GM12872 (cell line): Measurements from ENCODE around the gene H6PD.

ENCODE experiments used
- TF ChIP-seq, protein P1 (sequence below): IDR thresholded peaks from 3 replicates; pipeline ENCODE4 v1.5.1; 2011; ENCODE audit warnings: low read depth, mild to moderate bottlenecking, low read length, moderate library complexity; ENCODE audit not compliant: insufficient read depth

Gene H6PD

DNA sequence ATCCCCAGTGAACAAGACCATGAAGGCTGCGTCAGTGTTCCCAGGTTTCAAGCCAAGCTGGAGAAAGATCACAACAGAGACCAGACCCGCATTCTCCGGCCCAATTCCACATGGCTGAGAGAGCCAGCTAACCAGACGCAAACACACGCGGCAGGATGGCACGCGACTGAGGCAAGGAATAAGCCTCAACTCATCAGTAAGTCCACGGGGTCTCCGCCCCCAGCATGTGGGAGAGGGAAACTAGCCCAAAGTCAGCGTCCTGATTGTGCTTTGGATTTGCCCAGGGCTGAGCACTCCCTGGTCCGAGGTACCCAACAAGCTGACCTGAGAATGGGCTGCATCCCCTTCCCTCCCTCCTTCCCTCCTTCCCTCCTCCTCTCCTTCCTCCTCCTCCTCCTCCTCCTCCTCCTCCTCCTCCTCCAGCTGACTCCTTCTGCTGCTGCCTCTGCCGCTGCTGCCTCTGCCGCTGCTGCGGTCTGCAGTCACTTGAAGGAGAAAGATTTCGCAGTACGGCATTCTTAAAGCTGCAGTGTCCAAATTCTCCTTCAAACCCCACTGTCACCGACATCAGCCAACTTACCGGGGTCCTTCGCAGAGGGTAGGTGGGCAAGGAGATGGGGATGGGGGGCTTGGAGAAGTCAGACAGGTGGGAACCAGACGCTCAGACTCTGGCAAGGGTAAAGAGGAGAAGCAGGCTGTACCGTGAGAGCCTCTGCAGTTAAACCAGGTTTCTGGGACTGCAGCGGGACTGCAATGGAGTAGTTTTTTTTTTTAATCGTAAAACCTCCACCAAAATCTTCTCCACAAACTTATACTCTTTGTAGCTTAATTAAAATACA is 33.0 kb upstream of the H6PD start:
- TF ChIP-seq, protein P1, sequence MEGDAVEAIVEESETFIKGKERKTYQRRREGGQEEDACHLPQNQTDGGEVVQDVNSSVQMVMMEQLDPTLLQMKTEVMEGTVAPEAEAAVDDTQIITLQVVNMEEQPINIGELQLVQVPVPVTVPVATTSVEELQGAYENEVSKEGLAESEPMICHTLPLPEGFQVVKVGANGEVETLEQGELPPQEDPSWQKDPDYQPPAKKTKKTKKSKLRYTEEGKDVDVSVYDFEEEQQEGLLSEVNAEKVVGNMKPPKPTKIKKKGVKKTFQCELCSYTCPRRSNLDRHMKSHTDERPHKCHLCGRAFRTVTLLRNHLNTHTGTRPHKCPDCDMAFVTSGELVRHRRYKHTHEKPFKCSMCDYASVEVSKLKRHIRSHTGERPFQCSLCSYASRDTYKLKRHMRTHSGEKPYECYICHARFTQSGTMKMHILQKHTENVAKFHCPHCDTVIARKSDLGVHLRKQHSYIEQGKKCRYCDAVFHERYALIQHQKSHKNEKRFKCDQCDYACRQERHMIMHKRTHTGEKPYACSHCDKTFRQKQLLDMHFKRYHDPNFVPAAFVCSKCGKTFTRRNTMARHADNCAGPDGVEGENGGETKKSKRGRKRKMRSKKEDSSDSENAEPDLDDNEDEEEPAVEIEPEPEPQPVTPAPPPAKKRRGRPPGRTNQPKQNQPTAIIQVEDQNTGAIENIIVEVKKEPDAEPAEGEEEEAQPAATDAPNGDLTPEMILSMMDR: no peak

DNA sequence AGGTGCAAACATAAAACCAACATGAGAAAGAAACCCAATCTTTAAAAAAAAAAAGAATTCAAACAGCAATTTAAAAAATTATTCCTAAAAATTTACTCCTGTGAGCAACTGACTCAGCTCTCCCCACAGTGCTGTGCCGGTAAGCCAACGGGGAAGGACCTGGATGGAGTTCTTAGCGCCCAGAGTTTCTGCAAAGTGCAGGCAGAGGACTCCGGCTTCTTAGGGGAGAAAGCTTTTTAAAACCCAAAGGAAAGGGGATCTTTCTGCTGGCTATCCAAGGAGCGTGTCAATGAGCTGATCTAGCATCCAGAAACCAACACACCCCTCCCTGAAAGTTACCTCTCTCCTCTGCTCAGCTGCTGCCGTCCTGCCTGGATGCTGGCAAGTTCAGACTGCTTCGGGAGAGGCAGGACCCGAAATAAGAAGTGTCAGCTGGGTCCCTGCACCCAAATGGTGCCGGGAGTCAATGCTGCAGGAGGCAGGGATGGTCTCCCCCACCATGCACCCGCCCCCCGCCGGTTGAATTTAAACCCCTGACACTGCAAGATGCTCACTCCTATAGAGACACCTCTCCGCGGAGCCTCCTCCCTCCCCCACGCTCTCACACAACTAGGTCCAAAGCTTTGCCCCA is 32.2 kb upstream of the H6PD start:
- TF ChIP-seq, protein P1: no peak

DNA sequence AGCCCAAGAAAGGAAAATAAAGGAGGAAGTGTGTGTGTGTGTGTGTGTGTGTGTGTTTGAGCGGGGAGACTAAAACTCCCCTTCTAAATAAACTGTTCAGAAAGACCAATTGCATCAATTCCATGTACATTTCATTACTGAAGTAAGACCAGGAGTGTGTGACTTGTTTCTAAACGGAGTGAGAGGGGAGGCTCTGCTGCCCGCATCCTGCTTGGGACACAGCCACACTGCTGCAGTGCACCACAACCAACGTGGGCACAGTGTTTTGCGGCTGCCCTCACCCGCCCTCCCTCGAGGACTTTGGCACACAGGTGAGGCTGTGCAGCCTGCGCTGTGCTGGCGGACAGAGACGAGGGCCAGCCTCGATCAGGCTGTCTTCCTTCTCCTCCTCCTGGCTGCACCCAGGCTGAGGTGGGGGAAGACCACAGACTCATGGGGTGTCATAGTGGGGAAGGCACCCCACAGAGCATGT is 31.0 kb upstream of the H6PD start:
- TF ChIP-seq, protein P1: no peak

DNA sequence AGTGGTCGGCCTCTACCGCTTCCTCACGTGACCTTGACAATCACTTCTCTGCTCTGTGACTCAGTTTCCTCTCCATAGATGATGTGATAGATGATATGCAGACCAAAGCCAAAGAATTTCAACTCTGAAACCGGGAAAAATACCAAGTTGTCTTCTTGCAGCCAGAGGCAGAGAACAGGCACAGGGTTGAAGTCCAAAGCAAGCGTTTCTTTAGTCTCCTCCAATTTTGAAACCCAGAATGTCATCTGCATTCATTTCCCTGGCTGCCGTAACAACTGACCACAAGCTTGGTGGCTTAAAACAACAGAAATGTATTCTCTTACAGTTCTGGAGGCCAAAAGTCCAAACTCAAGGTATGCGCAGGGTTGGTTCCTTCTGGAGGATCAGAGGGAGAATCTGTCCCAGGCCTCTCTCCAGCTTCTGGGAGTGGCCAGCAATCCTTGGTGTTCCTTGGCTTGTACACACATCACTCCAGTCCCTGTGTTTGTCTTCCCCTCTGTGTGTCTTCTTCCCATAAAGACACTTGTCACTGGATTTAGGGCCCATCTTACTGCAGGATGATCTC is 30.3 kb upstream of the H6PD start:
- TF ChIP-seq, protein P1: no peak

DNA sequence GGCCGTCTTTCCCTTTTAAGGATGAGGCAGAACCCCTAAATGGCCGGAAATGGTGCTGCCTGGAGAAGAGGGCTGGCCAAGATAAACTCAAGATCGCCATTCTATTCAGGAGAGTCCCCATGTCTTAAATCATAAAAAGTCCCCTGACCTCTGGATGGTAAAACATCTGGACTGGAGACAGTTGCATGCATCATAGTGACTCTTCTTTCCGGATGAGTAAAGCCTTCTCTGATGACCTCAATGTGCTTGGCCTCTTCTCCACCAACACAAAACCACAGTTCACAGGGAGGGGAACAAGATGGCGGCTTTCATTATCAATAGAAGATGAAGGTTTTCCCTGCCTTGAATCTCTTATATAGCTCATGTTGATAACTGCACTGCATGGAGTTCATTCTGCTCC is 27.5 kb upstream of the H6PD start:
- TF ChIP-seq, protein P1: no peak

DNA sequence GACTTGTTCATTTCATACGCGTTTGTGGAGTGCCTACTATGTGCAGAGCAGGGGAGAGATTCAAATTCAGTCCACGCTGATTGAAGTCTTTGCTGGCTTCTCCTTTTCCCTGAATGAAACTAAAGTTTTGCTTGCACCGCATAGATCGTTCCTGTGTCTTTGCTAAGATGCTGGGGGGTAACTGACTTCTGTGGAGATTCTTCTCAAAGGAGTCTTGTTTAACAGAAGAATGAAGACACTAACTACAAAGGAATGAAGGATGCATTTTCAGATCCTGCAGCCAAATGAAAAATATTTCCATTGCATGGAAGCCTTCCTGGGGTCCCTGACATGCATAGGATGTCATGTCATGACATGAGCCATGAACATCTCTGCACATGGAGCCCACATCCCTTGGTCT is 26.9 kb upstream of the H6PD start:
- TF ChIP-seq, protein P1: no peak

DNA sequence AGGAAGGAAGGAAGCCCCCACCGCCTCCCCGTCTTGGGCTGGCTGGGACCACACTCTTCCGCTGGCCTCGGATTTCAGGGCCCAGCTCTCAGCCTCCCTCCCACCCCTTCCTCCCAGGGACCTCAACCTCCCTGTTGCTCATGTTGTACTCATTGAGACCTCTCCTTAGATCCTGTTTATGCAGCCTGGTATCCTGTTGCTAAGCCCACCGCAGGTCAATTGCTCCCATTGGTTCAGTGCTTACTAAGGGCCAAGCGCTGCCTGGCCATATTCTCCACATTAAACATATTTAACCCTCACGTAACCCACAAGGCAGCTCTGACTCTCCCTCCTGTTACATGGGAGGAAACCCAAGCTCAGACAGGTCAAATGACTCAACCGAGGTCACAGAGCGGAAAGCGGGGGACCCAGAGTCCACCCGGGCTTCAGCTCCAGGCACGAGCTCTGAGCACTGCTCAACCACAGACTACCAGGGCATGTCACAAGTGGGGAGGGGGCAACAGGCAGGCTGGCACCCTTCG is 23.2 kb upstream of the H6PD start:
- TF ChIP-seq, protein P1: no peak
